HCT116 (cell line): ENCODE data around the gene MFRP. TPM values are rescaled to one million over a fixed set of nuclear protein-coding genes. Genes with fewer than 3 reads are reported as not detected.

Source experiments
- ATAC-seq: fragments of 200-7000 bp; cut with Tn5 transposase; 2 replicates; pipeline ENCODE4 v1.9.1; 2020; ENCODE audit warnings: mild to moderate bottlenecking, moderate library complexity
- BruUV-seq: library from RNA; stranded (reverse); fragments of 400-500 nt; replicated peaks from 2 replicates; lab custom pipeline; 2021; lab: Mats Ljungman, UMichigan
- CTCF ChIA-PET: fragments of 300-600 bp; sonication (Branson Sonifier 250); formaldehyde crosslinking; loops from one replicate; lab custom pipeline; 2021; ENCODE audit warnings: antibody characterized with exemption; lab: Charles Lee
- POLR2A ChIA-PET: fragments of 300-600, 350-600 bp; sonication (Branson Sonifier 250); formaldehyde crosslinking; loops from one replicate; lab custom pipeline; 2021; ENCODE audit warnings: antibody characterized with exemption; lab: Charles Lee
- RAD21 ChIA-PET, 2 experiments: fragments of 300-600 bp; sonication (Branson Sonifier 250); formaldehyde crosslinking; loops; one replicate each; lab custom pipeline; 2023; ENCODE audit warnings: low total read pairs in 2 of 2; ENCODE audit not compliant: uncharacterized antibody in 2 of 2, unreplicated experiment in 2 of 2, low non-redundant PET in 1 of 2; lab: Charles Lee
- DNase-seq: peaks from one replicate; pipeline ENCODE4 v3.0.0-alpha.2; 2010; ENCODE audit warnings: low read depth, low spot score
- H2AFZ ChIP-seq: fragments of 200-600 bp; shearing (Covaris generic), sonication (generic); 2 replicates; pipeline ENCODE4 v1.6.1; 2017; ENCODE audit warnings: low read depth, mixed run types, mixed read lengths, antibody characterized with exemption, low read length; ENCODE audit not compliant: poor library complexity, severe bottlenecking
- H3K27ac ChIP-seq: 2 replicates; pipeline ENCODE4 v1.5.1; 2012; ENCODE audit warnings: low read depth, low read length
- H3K27me3 ChIP-seq: fragments of 200-600 bp; sonication (generic); 2 replicates; pipeline ENCODE4 v1.6.1; 2016; ENCODE audit warnings: mixed run types, low read length, mixed read lengths; ENCODE audit not compliant: insufficient read depth
- H3K36me3 ChIP-seq, 2 experiments: fragments of 200-500 bp in 1 of 2; fragments of 200-600 bp in 1 of 2; sonication (Bioruptor generic) in 1 of 2; sonication (generic) in 1 of 2; 2 replicates each; pipeline versions ENCODE4 v1.5.1 to v1.6.1; 2014 to 2016; ENCODE audit warnings: low read length in 2 of 2, inconsistent platforms in 1 of 2, mixed read lengths in 1 of 2, mixed run types in 1 of 2; ENCODE audit not compliant: insufficient read depth in 2 of 2, control insufficient read depth in 1 of 2
- H3K4me1 ChIP-seq, 2 experiments: fragments of 200-600 bp in 1 of 2; sonication (generic) in 1 of 2; 2 replicates each; pipeline versions ENCODE4 v1.5.1 to v1.6.1; 2012 to 2017; ENCODE audit warnings: low read length in 2 of 2, inconsistent platforms in 1 of 2, mild to moderate bottlenecking in 1 of 2, mixed read lengths in 1 of 2, mixed run types in 1 of 2, moderate library complexity in 1 of 2; ENCODE audit not compliant: insufficient read depth in 2 of 2, control insufficient read depth in 1 of 2
- H3K4me2 ChIP-seq: fragments of 200-600 bp; sonication (generic); 2 replicates; pipeline ENCODE4 v1.6.1; 2017; ENCODE audit warnings: mixed run types, low read length, mixed read lengths
- H3K4me3 ChIP-seq, 2 experiments: fragments of 200-600 bp in 1 of 2; sonication (generic) in 1 of 2; replicated peaks in 1 of 2; 2 replicates each; pipeline ENCODE4 v1.5.1; 2011 to 2016; ENCODE audit warnings: low read length in 2 of 2, control low read depth in 1 of 2, low read depth in 1 of 2, mild to moderate bottlenecking in 1 of 2, mixed read lengths in 1 of 2, mixed run types in 1 of 2
- H3K79me2 ChIP-seq: fragments of 200-600 bp; sonication (generic); 2 replicates; pipeline ENCODE4 v1.6.1; 2017; ENCODE audit warnings: mild to moderate bottlenecking, mixed run types, low read length, moderate library complexity, mixed read lengths; ENCODE audit not compliant: insufficient read depth
- H3K9ac ChIP-seq: fragments of 200-600 bp; sonication (generic); 2 replicates; pipeline ENCODE4 v1.6.1; 2016; ENCODE audit warnings: low read length, mixed read lengths
- H3K9me2 ChIP-seq: fragments of 200-600 bp; sonication (generic), shearing (Covaris generic); 2 replicates; pipeline ENCODE4 v1.6.1; 2017; ENCODE audit warnings: mixed run types, mild to moderate bottlenecking, moderate library complexity; ENCODE audit not compliant: insufficient read depth
- H3K9me3 ChIP-seq, 2 experiments: fragments of 200-500 bp in 1 of 2; fragments of 200-600 bp in 1 of 2; sonication (Bioruptor generic) in 1 of 2; sonication (generic) in 1 of 2; 2 replicates each; pipeline ENCODE4 v1.6.1; 2014 to 2017; ENCODE audit warnings: low read length in 2 of 2, mixed read lengths in 2 of 2, inconsistent platforms in 1 of 2, low read depth in 1 of 2, mild to moderate bottlenecking in 1 of 2, mixed run types in 1 of 2, moderate library complexity in 1 of 2; ENCODE audit not compliant: control insufficient read depth in 1 of 2, insufficient read depth in 1 of 2
- H4K20me1 ChIP-seq: fragments of 200-600 bp; sonication (generic), shearing (Covaris generic); 2 replicates; pipeline ENCODE4 v1.6.1; 2017; ENCODE audit warnings: mixed run types, mild to moderate bottlenecking, moderate library complexity; ENCODE audit not compliant: insufficient read depth
- ELF1 ChIP-seq: IDR thresholded peaks from 2 replicates; pipeline ENCODE4 v1.6.1; 2012; ENCODE audit warnings: low read depth, borderline replicate concordance
- EZH2phosphoT487 ChIP-seq: fragments of 200-600 bp; IDR thresholded peaks from 2 replicates; pipeline ENCODE4 v1.6.1; 2018; ENCODE audit warnings: antibody characterized with exemption, borderline replicate concordance
- POLR2AphosphoS5 ChIP-seq: IDR thresholded peaks from 2 replicates; pipeline ENCODE4 v1.6.1; 2011; ENCODE audit warnings: mild to moderate bottlenecking, low read depth, low read length, moderate library complexity
- TCF7L2 ChIP-seq: IDR thresholded peaks from 2 replicates; pipeline ENCODE4 v1.7.0; 2011; ENCODE audit warnings: borderline replicate concordance, inconsistent platforms; ENCODE audit not compliant: insufficient read depth, insufficient read length; ENCODE audit errors: extremely low read depth
- ZFX ChIP-seq: fragments of 450-650 bp; IDR thresholded peaks from 2 replicates; pipeline ENCODE4 v1.6.1; 2017
- ZNF274 ChIP-seq: fragments of 200-500 bp; sonication (Bioruptor generic); IDR thresholded peaks from 2 replicates; pipeline ENCODE4 v1.6.1; 2014; ENCODE audit warnings: mild to moderate bottlenecking, low read depth, low read length, inconsistent platforms
- intact Hi-C: fragments of 100-400 bp; cut with micrococcal nuclease; formaldehyde crosslinking; loops from 2 replicates; pipeline ENCODE4 v1.10.0; 2022
- total RNA-seq: library from RNA; stranded (reverse); gene quantifications from one replicate; pipeline ENCODE4 v1.2.1, GENCODE V29; 2021; ENCODE audit not compliant: unreplicated experiment
- TF ChIP-seq, protein P1 (sequence below): IDR thresholded peaks from 2 replicates; pipeline ENCODE4 v1.6.1; 2012

Gene MFRP
- total RNA-seq, 1 experiment from 2014 or later, result not detected

DNA sequence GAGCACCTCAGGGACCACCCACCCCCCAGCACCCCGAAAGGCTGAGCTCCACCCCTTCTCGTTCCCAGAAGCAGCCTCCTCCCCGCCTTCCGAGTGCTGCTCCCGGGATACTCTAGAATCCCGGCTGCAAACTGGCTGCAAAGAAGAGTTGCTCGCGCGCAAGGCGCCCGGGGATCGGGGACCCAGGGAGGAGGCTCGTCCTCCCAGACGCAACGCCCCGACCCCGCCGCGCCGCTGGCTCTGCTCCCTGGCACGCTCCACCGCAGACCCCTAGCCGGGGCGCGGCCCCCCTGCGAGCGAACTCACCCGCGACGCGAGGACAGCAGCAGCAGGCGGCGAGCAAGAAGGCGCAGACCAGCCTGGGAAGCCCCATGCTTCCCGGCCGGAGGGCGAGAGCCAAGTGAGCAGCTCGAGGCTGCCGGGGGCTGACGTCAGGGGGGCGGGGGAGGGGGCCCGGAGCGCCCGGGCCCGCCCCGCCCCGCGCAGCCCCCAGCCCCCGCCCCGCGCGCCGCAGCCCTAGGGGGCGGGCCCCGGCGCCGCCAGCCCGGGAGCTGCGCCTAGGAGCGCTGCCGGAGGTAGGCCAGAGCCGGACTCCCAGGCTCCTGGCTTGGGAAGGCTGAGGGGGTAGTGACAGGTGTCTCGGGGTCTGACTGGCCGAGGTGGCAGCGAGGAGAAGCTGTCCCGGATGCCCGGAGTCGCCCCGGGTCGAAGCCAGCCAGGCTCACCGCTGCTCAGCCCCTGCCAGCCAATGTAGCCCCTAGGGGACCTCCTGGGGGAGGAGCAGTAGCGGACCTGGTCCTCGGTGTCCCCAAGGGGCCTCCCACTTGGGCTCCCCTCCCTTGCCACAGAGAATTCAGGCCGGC, 29.5 kb downstream of the MFRP start, which contains the start of gene MCAM:
Gene MCAM (minus strand): TSS at position 402 of the 863 bp plus-strand sequence. CDS start 29 bp downstream, at position 373.
- ChIA-PET POLR2A (interaction anchor here (0.7 to 1.3 kb wide), 3 partner anchors 8 to 12 kb away, joined by 3 read pairs; no protein-coding TSS in a partner anchor), CTCF (interaction anchor here (1.0 to 2.1 kb wide), 2 partner anchors 22 to 23 kb away, joined by 3 to 12 read pairs (median 3); no protein-coding TSS in a partner anchor), RAD21 (interaction anchor here in 1 of 2 experiments (1.4 kb wide), 1 partner anchor 21 kb away, joined by 4 read pairs; no protein-coding TSS in a partner anchor)
- Histone ChIP-seq H4K20me1 (no peaks in the 10 kb centered on the region), H3K27me3 (no peaks in the 10 kb centered on the region), H3K4me1 (peaks cover 16 to 45% of the 10 kb centered on the region in 2 experiments), H3K79me2 (no peaks in the 10 kb centered on the region; the same call in 1 of the 2 replicates), H3K27ac (peak within 1 kb of the TSS; percentile 66), H3K9me2 (no peaks in the 10 kb centered on the region), H3K4me2 (peak within 1 kb of the TSS; percentile 99), H2AFZ (peak within 1 kb of the TSS; percentile 82), H3K36me3 (peaks cover 0 to 8% of the 10 kb centered on the region in 2 experiments; a peak in 2 of 4 replicates), H3K9me3 (no peaks in the 10 kb centered on the region), H3K9ac (peak within 1 kb of the TSS; percentile 71), H3K4me3 (peak within 1 kb of the TSS; percentile 63 to 75)
- BruUV-seq, result TSS peak; percentile 73
- DNase-seq, result no peak
- peak; percentile 52 for ATAC-seq
- TF ChIP-seq TCF7L2 (peak; percentile 5), ZNF274 (no peak), ELF1 (no peak), ZFX (0 out of 2 replicates have a peak, but pooled peaks have one; percentile 50), EZH2phosphoT487 (no peak), POLR2AphosphoS5 (peak; percentile 55)
- TF ChIP-seq, protein P1, sequence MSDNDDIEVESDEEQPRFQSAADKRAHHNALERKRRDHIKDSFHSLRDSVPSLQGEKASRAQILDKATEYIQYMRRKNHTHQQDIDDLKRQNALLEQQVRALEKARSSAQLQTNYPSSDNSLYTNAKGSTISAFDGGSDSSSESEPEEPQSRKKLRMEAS, result no peak
- intact Hi-C loops, result no loop called here
